LNCAP (cell line): Measurements from ENCODE around the gene IFI16.

Experiments used
- CTCF ChIP-seq: fragments of 450-650 bp; IDR thresholded peaks from 2 replicates; pipeline ENCODE4 v1.5.1; 2017; ENCODE audit warnings: mild to moderate bottlenecking

Gene IFI16

GRCh38 chr1:159084867-159085266 lies 75.2 kb downstream of the IFI16 start:
- no peak for TF ChIP-seq CTCF

- no peak for TF ChIP-seq CTCF
Observed at GRCh38 chr1:159088050-159088449, 78.3 kb downstream of the IFI16 start.

GRCh38 chr1:159088546-159089183 lies 79.0 kb downstream of the IFI16 start:
- TF ChIP-seq CTCF = no peak

GRCh38 chr1:159089184-159089791 lies 79.6 kb downstream of the IFI16 start:
- peak; percentile 88 for TF ChIP-seq CTCF

GRCh38 chr1:159090286-159091179 lies 80.8 kb downstream of the IFI16 start:
- no peak for TF ChIP-seq CTCF

GRCh38 chr1:159091180-159091560 lies 81.5 kb downstream of the IFI16 start:
- no peak for TF ChIP-seq CTCF

- no peak for TF ChIP-seq CTCF
Observed at GRCh38 chr1:159091607-159092031, 81.9 kb downstream of the IFI16 start.
